Activated naive CD4-positive, alpha-beta T cell treated with anti-CD3 and anti-CD28 coated beads, Interleukin-2, amount 50 U/mL, for 24 hours (primary cell): Measurements from ENCODE around the gene HOXD3.

Experiments
- H3K27ac Mint-ChIP-seq: one replicate; pipeline ENCODE4 v1.8.0; 2021; ENCODE audit warnings: mild to moderate bottlenecking, mixed read lengths
- H3K27me3 Mint-ChIP-seq: one replicate; pipeline ENCODE4 v1.8.0; 2021; ENCODE audit warnings: mixed read lengths
- H3K36me3 Mint-ChIP-seq: one replicate; pipeline ENCODE4 v1.8.0; 2021; ENCODE audit warnings: mixed read lengths
- H3K4me1 Mint-ChIP-seq: one replicate; pipeline ENCODE4 v1.8.0; 2021; ENCODE audit warnings: mixed read lengths
- H3K4me3 Mint-ChIP-seq: one replicate; pipeline ENCODE4 v1.8.0; 2021; ENCODE audit warnings: mild to moderate bottlenecking, mixed read lengths
- H3K9me3 Mint-ChIP-seq: one replicate; pipeline ENCODE4 v1.8.0; 2021; ENCODE audit warnings: mixed read lengths

HOXD3 gene

GRCh38 chr2:176156807-176157498, at the start of gene HOXD3:
TSS of gene HOXD3 (plus strand) at chr2:176157307. CDS start at chr2:176169115, 11,808 bp downstream.
- H3K27me3 Mint-ChIP-seq, result peaks cover 49% of the 10 kb centered on the region
- H3K36me3 Mint-ChIP-seq, result peaks cover 2% of the 10 kb centered on the region
- peaks cover 6% of the 10 kb centered on the region for H3K4me1 Mint-ChIP-seq
- H3K4me3 Mint-ChIP-seq, result no peak within 1 kb of the TSS
- H3K9me3 Mint-ChIP-seq, result no peaks in the 10 kb centered on the region
- H3K27ac Mint-ChIP-seq, result peak within 1 kb of the TSS; percentile 18

DNA sequence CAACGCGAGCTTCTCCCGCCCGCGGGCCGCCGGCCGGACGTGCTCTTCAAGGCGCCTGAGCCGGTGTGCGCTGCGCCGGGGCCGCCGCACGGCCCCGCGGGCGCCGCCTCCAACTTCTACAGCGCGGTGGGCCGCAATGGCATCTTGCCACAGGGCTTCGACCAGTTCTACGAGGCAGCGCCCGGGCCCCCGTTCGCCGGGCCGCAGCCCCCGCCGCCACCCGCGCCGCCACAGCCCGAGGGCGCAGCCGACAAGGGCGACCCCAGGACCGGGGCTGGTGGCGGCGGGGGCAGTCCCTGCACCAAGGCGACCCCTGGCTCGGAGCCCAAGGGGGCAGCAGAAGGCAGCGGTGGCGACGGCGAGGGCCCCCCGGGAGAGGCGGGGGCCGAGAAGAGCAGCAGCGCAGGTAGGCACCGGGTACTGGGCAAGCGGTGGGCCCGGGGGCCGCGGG, 49.4 kb upstream of the HOXD3 start:
- H3K27ac Mint-ChIP-seq, result no peak overlapping the region
- peaks cover 17% of the 10 kb centered on the region for H3K4me1 Mint-ChIP-seq
- peaks cover 65% of the 10 kb centered on the region for H3K27me3 Mint-ChIP-seq
- H3K9me3 Mint-ChIP-seq, result no peaks in the 10 kb centered on the region
- H3K36me3 Mint-ChIP-seq, result peaks cover 1% of the 10 kb centered on the region
- H3K4me3 Mint-ChIP-seq, result no peak overlapping the region

DNA sequence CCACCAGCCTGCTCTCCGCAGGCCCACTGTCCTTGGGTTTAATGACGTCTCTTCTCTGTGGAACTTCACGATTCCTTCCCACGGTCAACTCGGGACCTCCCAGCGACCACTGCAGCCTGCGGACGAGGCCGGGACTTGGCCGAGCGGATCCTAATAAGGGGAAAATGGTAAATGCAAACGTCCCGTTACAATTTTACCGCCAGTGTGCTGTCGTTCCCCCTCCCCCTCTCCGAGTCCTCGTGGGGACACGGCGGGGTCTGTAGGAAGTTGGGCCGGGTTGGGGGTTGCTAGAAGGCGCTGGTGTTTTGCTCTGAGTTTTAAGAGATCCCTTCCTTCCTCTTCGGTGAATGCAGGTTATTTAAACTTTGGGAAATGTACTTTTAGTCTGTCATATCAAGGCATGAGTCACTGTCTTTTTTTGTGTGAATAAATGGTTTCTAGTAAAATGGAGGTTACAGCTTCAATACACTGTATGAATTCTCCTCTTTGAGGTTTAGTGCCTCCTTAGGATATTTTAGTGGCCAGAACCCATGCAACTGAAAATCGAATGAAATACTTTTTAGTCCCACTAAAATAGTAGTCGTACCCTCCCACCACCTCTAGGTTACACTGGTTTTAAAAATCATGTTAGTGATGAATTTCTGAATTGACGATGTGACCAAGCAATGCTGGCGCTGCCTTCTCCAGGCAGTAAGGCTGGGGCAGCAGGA, 47.8 kb upstream of the HOXD3 start:
- no peak overlapping the region for H3K27ac Mint-ChIP-seq
- no peaks in the 10 kb centered on the region for H3K9me3 Mint-ChIP-seq
- peaks cover 1% of the 10 kb centered on the region for H3K36me3 Mint-ChIP-seq
- H3K4me1 Mint-ChIP-seq, result peaks cover 14% of the 10 kb centered on the region
- H3K27me3 Mint-ChIP-seq, result peaks cover 67% of the 10 kb centered on the region
- H3K4me3 Mint-ChIP-seq, result no peak overlapping the region

GRCh38 chr2:176109946-176110345, 47.2 kb upstream of the HOXD3 start:
- H3K9me3 Mint-ChIP-seq, result no peaks in the 10 kb centered on the region
- no peak overlapping the region for H3K27ac Mint-ChIP-seq
- H3K36me3 Mint-ChIP-seq, result peaks cover 1% of the 10 kb centered on the region
- peaks cover 14% of the 10 kb centered on the region for H3K4me1 Mint-ChIP-seq
- H3K27me3 Mint-ChIP-seq, result peaks cover 64% of the 10 kb centered on the region
- H3K4me3 Mint-ChIP-seq, result no peak overlapping the region

DNA sequence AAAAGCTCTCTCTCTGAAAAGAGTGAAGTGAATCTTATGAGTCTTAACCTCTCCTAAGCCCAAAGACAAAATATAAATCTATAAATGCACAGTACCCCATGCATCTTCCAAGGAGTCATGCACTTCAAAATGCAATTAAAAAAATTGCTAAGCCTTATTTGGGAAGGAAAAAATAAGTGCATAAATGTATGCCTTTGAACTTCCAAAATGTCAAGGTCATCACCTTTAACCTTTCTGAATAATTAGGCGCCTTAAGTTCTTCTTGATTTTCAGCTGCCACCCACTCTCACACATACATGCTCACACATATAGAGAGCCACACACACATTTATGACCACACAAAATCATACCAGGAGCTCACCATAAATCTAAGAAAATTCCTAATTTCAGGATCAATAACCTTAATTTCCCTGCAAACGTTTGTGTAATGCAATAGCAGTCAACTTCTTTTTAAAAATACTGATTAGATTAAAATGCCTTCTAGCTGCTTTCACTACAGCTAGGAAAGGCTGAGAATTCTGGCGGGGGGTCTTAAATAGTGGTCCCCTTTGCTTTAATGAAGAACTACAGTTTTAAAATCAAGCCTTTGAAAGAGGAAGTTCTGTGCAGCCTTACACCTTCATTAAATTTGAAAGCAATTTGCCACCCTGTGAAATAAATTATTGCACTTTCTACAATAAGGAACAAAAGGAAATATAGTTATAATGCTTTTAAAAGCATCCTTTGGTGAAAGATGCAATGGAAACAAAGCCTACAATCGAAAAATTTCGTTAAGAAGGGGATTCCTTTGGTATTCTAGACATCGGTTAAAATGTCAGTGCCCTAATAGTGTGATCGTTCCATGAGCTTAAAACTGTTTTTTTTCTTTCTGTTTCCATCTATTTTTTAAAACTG, 46.4 kb upstream of the HOXD3 start:
- Mint-ChIP-seq H3K36me3 (peaks cover 1% of the 10 kb centered on the region), H3K27me3 (peaks cover 61% of the 10 kb centered on the region), H3K9me3 (no peaks in the 10 kb centered on the region), H3K27ac (no peak overlapping the region), H3K4me1 (peaks cover 13% of the 10 kb centered on the region), H3K4me3 (no peak overlapping the region)

GRCh38 chr2:176111309-176111663, 45.8 kb upstream of the HOXD3 start:
- Mint-ChIP-seq H3K27ac (no peak overlapping the region), H3K9me3 (no peaks in the 10 kb centered on the region), H3K4me3 (no peak overlapping the region), H3K27me3 (peaks cover 58% of the 10 kb centered on the region), H3K36me3 (peaks cover 1% of the 10 kb centered on the region), H3K4me1 (peaks cover 7% of the 10 kb centered on the region)

GRCh38 chr2:176111846-176112374, 45.2 kb upstream of the HOXD3 start:
- peaks cover 2% of the 10 kb centered on the region for H3K36me3 Mint-ChIP-seq
- H3K27ac Mint-ChIP-seq, result no peak overlapping the region
- H3K9me3 Mint-ChIP-seq, result peaks cover 3% of the 10 kb centered on the region
- H3K4me1 Mint-ChIP-seq, result peaks cover 5% of the 10 kb centered on the region
- H3K4me3 Mint-ChIP-seq, result no peak overlapping the region
- peaks cover 62% of the 10 kb centered on the region for H3K27me3 Mint-ChIP-seq

- no peak overlapping the region for H3K27ac Mint-ChIP-seq
These were observed 44.5 kb upstream of the HOXD3 start for GRCh38 chr2:176112375-176113302.

GRCh38 chr2:176114120-176114929, 42.8 kb upstream of the HOXD3 start:
- Mint-ChIP-seq H3K36me3 (peaks cover 2% of the 10 kb centered on the region), H3K27me3 (peaks cover 70% of the 10 kb centered on the region), H3K4me3 (no peak overlapping the region), H3K9me3 (peaks cover 11% of the 10 kb centered on the region), H3K27ac (no peak overlapping the region), H3K4me1 (peaks cover 3% of the 10 kb centered on the region)

More at GRCh38 chr2:176112375-176113302, 44.5 kb upstream of the HOXD3 start:
- H3K4me3 Mint-ChIP-seq, result no peak overlapping the region
- H3K36me3 Mint-ChIP-seq, result peaks cover 2% of the 10 kb centered on the region
- peaks cover 64% of the 10 kb centered on the region for H3K27me3 Mint-ChIP-seq
- peaks cover 5% of the 10 kb centered on the region for H3K4me1 Mint-ChIP-seq
- peaks cover 6% of the 10 kb centered on the region for H3K9me3 Mint-ChIP-seq

- no peaks in the 10 kb centered on the region for H3K4me1 Mint-ChIP-seq
- no peak overlapping the region for H3K4me3 Mint-ChIP-seq
- H3K27ac Mint-ChIP-seq, result peak overlapping the region; percentile 55
- peaks cover 11% of the 10 kb centered on the region for H3K9me3 Mint-ChIP-seq
- H3K27me3 Mint-ChIP-seq, result peaks cover 71% of the 10 kb centered on the region
- H3K36me3 Mint-ChIP-seq, result peaks cover 2% of the 10 kb centered on the region
These were observed 42.0 kb upstream of the HOXD3 start for GRCh38 chr2:176114930-176115625.

GRCh38 chr2:176115883-176116813, 41.0 kb upstream of the HOXD3 start, which contains the start of gene HOXD10:
TSS of gene HOXD10 (plus strand) at chr2:176116778. CDS start at chr2:176116834, 56 bp downstream.
- Mint-ChIP-seq H3K36me3 (peaks cover 2% of the 10 kb centered on the region), H3K9me3 (peaks cover 11% of the 10 kb centered on the region), H3K4me1 (no peaks in the 10 kb centered on the region), H3K27me3 (peaks cover 74% of the 10 kb centered on the region), H3K27ac (peak within 1 kb of the TSS; percentile 79), H3K4me3 (no peak within 1 kb of the TSS)

- Mint-ChIP-seq H3K4me3 (no peak overlapping the region), H3K36me3 (peaks cover 2% of the 10 kb centered on the region), H3K4me1 (no peaks in the 10 kb centered on the region), H3K27me3 (peaks cover 68% of the 10 kb centered on the region), H3K9me3 (peaks cover 11% of the 10 kb centered on the region), H3K27ac (peak overlapping the region; percentile 79)
These were observed 39.8 kb upstream of the HOXD3 start for GRCh38 chr2:176117162-176117822.
